Measurements from ENCODE around the gene HMCN1.
"Not testable (repeated sequence)": the region's sequence is repeated elsewhere in the genome, so short reads cannot be mapped to it uniquely, and the experiment has no call there.

The HMCN1 gene

DNA sequence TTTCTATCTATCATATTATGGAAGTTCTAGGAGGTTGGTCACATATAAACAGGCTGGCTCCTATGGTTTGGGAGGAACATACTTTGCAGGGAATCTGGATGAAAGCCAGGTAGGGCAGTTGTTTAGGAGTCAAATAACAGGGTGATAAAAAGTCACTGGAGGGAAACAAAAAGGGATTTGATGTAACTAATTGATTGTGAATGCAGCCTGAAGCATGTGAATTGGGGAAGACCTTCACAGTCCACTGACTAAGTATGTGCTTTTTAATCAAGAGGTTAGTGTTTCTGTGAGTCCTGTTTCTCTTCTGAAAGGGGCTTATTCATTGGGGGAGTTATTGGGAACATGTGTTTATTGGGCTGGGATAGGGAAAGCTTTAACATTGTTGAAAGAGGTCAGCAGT is 41.3 kb downstream of the HMCN1 start:
- in situ Hi-C loops (cut with MboI; ENCODE audit: low pct_unique_long_range_greater_than_20kb, low sequenced_read_pairs, unreplicated experiment): no loop called here
- TF ChIP-seq, protein P1, sequence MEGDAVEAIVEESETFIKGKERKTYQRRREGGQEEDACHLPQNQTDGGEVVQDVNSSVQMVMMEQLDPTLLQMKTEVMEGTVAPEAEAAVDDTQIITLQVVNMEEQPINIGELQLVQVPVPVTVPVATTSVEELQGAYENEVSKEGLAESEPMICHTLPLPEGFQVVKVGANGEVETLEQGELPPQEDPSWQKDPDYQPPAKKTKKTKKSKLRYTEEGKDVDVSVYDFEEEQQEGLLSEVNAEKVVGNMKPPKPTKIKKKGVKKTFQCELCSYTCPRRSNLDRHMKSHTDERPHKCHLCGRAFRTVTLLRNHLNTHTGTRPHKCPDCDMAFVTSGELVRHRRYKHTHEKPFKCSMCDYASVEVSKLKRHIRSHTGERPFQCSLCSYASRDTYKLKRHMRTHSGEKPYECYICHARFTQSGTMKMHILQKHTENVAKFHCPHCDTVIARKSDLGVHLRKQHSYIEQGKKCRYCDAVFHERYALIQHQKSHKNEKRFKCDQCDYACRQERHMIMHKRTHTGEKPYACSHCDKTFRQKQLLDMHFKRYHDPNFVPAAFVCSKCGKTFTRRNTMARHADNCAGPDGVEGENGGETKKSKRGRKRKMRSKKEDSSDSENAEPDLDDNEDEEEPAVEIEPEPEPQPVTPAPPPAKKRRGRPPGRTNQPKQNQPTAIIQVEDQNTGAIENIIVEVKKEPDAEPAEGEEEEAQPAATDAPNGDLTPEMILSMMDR (IDR thresholded peaks at IDR 0.05; ENCODE audit: extremely low read depth, insufficient read depth, missing control alignments): no peak
- DNase-seq (ENCODE audit: low spot score): no peak

DNA sequence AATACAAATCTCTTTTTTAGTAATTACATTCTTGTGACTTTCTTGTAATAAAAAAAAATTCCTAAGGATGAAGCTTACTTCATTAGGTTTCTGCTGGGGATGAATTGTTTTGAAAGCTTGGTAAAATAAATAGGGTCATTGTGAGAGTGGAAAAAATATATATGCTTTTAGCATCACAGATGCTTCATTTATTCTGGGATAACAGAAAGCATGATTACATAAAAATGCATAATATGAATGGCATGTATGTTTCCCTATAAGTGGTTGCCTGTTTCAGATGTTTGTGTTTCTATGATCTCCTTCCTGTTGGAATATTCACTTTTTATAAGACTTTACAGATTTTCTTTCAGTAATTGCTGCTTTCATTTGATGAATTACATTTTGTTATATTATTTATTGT is 42.3 kb downstream of the HMCN1 start:
- no peak for DNase-seq (ENCODE audit: low spot score)
- in situ Hi-C loops (cut with MboI; ENCODE audit: low pct_unique_long_range_greater_than_20kb, low sequenced_read_pairs, unreplicated experiment): no loop called here
- TF ChIP-seq, protein P1 (IDR thresholded peaks at IDR 0.05; ENCODE audit: extremely low read depth, insufficient read depth, missing control alignments): no peak

DNA sequence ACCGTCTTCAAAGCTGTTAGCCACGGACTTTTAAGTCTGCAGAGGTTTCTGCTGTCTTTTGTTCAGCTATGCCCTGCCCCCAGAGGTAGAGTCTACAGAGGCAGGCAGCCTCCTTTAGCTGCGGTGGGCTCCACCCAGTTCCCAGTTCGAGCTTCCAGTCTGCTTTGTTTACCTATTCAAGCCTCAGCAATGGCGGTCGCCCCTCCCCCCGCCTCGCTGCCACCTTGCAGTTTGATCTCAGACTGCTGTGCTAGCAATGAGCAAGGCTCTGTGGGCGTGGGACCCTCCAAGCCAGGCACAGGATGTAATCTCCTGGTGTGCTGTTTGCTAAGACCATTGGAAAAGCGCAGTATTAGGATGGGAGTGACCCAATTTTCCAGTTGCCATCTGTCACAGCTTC is 49.7 kb downstream of the HMCN1 start:
- in situ Hi-C loops (cut with MboI; ENCODE audit: low pct_unique_long_range_greater_than_20kb, low sequenced_read_pairs, unreplicated experiment); DNase-seq (ENCODE audit: low spot score): not testable (repeated sequence)

DNA sequence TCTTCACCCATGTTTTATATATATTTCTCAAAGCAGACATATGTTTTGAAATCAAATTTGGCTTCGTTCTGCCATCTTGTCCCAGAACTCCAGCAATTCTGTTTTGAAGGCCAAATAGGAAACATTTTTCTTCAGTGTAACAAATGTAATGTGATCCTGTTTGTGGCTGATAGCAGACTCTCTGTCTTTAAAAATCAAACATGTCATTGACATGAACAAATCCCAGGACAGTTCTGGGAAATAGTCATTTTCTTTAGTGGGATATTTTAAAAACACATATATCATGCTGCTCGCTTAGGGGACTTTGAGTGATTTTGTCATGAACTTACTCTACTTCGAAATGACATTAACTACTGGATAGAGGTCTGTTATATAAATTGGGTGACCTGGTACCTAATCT is 51.4 kb downstream of the HMCN1 start:
- TF ChIP-seq, protein P1 (IDR thresholded peaks at IDR 0.05; ENCODE audit: extremely low read depth, insufficient read depth, missing control alignments): no peak
- in situ Hi-C loops (cut with MboI; ENCODE audit: low pct_unique_long_range_greater_than_20kb, low sequenced_read_pairs, unreplicated experiment): no loop called here
- no peak for DNase-seq (ENCODE audit: low spot score)

DNA sequence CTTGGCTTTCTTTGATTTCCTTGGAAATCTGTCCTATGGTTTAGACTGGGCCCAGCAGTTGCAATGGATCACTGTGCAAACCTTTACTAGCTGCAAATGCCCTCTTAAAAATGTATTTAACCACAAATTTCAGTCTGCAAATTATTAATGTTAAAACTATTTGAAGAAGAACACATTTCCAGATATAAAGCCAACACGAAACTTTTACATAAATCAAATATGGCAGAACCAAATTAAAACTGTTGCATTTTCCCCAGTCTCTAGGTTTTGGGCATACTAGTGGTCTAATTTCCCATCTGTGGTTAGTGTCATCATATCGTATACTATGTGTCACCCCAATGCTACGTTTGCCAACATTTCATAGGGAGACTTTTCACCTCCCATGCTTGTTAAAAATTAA is 52.3 kb downstream of the HMCN1 start:
- DNase-seq (ENCODE audit: low spot score): no peak
- in situ Hi-C loops (cut with MboI; ENCODE audit: low pct_unique_long_range_greater_than_20kb, low sequenced_read_pairs, unreplicated experiment): no loop called here
- TF ChIP-seq, protein P1 (IDR thresholded peaks at IDR 0.05; ENCODE audit: extremely low read depth, insufficient read depth, missing control alignments): no peak

DNA sequence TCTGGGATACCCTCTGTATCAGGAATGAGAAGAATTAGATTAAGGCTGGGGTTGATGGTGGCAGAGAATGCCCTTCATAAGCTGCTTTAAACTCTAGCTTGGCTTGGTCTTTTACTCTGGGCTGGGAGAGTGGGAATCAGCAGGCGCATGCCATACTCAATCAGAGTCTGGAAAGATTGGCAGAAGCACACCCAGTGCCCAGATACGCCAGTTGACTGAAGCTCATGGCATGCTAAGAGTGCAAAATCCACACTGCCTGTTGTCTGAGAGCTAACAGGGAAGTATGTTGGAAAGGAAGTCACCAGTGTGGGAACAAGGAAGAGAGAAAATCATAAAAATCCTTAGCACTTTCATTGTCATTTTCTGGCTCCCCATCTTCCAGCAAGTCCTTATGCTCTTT is 53.0 kb downstream of the HMCN1 start:
- in situ Hi-C loops (cut with MboI; ENCODE audit: low pct_unique_long_range_greater_than_20kb, low sequenced_read_pairs, unreplicated experiment): no loop called here
- TF ChIP-seq, protein P1 (IDR thresholded peaks at IDR 0.05; ENCODE audit: extremely low read depth, insufficient read depth, missing control alignments): no peak
- no peak for DNase-seq (ENCODE audit: low spot score)

DNA sequence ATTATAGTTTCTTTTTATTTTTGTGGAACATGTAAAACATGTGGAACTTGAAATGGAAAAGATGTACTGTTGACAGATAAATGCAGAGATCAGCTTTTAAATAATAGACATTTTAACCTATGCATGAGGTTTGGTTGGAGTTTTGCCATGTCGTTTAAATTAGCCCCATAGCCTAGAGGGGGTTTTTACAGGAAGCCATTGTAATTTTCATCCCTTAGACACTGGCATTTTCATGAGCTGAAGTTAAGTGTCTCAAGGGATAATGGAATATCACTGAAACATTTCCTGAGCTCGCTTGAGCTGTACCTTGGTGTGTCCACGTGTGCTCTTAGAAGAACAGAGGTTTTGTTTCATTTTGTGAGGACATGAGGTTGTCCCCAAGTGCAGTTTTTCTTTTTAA is 54.2 kb downstream of the HMCN1 start:
- no peak for DNase-seq (ENCODE audit: low spot score)
- TF ChIP-seq, protein P1 (IDR thresholded peaks at IDR 0.05; ENCODE audit: extremely low read depth, insufficient read depth, missing control alignments): no peak
- in situ Hi-C loops (cut with MboI; ENCODE audit: low pct_unique_long_range_greater_than_20kb, low sequenced_read_pairs, unreplicated experiment): no loop called here

Measured in GM13977 (cell line).